ENCODE measurements around the gene POLR3C.

DNA sequence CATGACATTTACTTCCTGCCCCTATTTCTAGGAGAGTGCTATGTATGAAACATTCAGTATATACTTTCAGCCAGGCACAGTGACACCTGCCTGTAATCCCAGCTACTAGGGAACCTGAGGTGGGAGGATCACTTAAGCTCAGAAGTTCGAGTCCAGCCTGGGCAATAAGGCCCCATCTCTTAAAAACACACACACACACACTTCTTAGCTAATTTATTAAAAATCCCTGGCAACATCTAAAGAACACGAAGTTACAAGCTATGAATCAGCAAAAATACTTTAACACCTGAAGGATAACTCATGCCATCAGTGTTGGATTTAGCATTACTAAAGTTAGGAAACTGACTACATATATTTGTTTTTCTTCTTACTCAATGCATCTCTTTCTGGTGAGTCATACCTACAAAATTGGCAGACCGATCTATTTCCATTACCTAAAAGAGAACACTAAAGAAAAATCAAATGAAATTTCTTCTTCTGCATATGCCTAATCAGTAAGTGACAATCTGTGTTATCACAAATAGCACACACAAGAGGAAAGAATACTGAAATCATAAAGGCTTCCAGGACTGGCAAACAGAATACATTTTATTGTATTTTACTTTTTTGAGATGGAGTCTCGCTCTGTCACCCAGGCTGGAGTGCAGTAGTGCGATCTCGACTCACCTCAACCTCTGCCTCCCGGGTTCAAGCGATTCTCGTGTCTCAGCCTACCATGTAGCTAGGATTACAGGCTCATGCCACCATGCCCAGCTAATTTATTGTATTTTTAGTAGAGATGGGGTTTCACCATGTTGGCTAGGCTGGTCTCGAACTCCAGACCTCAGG, 41.5 kb upstream of the POLR3C start:
- TF ChIP-seq, protein P1, sequence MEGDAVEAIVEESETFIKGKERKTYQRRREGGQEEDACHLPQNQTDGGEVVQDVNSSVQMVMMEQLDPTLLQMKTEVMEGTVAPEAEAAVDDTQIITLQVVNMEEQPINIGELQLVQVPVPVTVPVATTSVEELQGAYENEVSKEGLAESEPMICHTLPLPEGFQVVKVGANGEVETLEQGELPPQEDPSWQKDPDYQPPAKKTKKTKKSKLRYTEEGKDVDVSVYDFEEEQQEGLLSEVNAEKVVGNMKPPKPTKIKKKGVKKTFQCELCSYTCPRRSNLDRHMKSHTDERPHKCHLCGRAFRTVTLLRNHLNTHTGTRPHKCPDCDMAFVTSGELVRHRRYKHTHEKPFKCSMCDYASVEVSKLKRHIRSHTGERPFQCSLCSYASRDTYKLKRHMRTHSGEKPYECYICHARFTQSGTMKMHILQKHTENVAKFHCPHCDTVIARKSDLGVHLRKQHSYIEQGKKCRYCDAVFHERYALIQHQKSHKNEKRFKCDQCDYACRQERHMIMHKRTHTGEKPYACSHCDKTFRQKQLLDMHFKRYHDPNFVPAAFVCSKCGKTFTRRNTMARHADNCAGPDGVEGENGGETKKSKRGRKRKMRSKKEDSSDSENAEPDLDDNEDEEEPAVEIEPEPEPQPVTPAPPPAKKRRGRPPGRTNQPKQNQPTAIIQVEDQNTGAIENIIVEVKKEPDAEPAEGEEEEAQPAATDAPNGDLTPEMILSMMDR (IDR thresholded peaks at IDR 0.05): no peak
- no peak for TF ChIP-seq ZFX (IDR thresholded peaks at IDR 0.05; ENCODE audit: borderline replicate concordance)
